ENCODE data around the gene PRKCZ. TPM values are rescaled to one million over a fixed set of nuclear protein-coding genes. Genes with fewer than 3 reads are reported as not detected.

Gene PRKCZ
- total RNA-seq, 1 donor from 2014 or later, result 37.6 TPM

DNA sequence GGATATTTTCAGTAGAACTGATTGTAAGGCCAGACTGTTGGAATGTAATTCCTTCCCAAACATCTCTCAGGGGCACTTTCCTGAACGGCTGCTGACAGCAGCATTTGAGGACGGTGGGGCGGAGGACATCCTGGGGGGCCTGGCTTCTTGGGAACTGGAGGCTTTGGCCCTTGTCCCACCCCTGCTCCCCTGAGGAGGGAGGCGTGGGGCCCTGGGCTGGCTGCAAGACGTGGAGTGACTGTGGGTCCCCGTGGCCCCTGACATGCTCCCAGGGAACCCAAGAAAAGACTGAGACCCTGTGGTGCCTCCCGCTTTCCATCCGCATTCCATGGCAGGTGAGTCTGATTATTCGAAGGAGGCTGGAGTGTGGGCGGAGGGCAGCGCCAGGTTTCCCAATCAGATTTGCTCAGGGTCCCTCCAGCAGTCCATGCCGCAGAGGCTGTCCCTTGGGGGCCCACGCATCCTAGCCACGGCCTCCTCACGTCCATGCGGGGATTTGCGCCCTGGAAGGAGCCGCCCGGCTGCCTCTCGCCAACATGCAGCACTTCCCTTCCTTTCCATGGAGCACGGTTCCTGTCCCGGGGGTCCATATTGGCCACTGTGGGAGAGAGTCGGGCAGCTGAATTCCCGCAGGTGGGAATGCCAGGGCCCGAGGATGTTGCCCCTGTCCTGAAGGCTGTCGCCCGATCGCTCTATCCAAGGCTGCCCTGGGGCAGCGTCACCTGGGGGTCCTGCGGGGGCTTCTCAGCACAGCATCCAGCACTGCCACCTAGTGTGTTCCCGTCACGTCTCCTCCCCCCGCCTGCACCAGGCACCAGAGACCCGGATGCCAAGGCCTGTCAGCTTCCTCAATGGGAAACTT lies 75.4 kb downstream of the PRKCZ start:
- no peak for DNase-seq (ENCODE audit: low read depth)
- Histone ChIP-seq H3K27me3 (ENCODE audit: control insufficient read depth, insufficient read depth, low read length) (no peaks in the 10 kb centered on the region), H3K36me3 (ENCODE audit: control insufficient read depth, insufficient read depth, low read length) (no peaks in the 10 kb centered on the region), H3K4me3 (ENCODE audit: low read depth, low read length) (no peak overlapping the region)
- TF ChIP-seq, protein P1, sequence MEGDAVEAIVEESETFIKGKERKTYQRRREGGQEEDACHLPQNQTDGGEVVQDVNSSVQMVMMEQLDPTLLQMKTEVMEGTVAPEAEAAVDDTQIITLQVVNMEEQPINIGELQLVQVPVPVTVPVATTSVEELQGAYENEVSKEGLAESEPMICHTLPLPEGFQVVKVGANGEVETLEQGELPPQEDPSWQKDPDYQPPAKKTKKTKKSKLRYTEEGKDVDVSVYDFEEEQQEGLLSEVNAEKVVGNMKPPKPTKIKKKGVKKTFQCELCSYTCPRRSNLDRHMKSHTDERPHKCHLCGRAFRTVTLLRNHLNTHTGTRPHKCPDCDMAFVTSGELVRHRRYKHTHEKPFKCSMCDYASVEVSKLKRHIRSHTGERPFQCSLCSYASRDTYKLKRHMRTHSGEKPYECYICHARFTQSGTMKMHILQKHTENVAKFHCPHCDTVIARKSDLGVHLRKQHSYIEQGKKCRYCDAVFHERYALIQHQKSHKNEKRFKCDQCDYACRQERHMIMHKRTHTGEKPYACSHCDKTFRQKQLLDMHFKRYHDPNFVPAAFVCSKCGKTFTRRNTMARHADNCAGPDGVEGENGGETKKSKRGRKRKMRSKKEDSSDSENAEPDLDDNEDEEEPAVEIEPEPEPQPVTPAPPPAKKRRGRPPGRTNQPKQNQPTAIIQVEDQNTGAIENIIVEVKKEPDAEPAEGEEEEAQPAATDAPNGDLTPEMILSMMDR (IDR thresholded peaks at IDR 0.05; ENCODE audit: insufficient read depth, low read length, poor library complexity, severe bottlenecking), result no peak

DNA sequence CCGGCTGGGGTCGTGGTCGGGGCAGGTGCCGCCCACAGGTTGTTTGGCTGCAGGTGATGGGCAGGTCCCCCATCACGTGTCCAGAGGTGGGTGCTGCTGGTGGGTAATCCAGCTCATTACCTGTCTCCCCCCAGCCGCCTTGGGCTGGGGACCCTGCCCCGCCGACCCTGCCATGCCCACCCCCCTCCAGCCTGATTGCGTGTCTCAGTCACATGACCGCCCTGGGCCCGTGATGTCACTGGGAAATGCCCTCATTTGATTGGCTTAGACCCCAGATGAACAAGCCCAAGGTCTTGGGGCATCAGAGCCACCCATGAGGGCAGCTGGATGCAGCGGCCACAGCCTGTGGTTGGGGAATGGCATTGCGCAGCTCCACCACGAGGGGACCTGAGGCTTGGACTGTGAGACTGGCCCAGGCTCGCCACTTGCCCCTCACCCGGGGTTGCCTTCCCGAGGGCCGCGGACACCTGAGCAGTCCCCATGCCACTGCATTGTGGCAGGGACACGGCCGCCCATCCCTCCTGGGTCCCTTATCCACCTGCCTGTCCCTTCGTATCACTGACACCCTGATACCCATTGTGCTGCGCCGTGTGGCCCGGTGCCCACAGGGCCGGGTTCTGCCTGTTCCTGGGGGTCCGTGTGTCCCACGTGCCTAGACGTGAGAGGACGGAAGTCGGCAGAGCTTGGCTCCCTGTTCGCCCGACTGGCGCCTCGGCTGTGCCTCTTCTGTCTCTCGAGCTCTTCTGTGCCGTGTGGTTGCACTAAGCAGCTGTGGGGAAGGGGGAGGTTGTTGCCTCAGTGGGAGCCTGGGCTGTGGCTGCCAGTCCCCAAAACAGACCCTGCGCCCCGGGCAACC lies 76.3 kb downstream of the PRKCZ start:
- H3K36me3 ChIP-seq (ENCODE audit: control insufficient read depth, insufficient read depth, low read length), result no peaks in the 10 kb centered on the region
- no peak overlapping the region for H3K4me3 ChIP-seq (ENCODE audit: low read depth, low read length)
- TF ChIP-seq, protein P1 (IDR thresholded peaks at IDR 0.05; ENCODE audit: insufficient read depth, low read length, poor library complexity, severe bottlenecking), result no peak
- no peaks in the 10 kb centered on the region for H3K27me3 ChIP-seq (ENCODE audit: control insufficient read depth, insufficient read depth, low read length)
- DNase-seq (ENCODE audit: low read depth), result no peak

DNA sequence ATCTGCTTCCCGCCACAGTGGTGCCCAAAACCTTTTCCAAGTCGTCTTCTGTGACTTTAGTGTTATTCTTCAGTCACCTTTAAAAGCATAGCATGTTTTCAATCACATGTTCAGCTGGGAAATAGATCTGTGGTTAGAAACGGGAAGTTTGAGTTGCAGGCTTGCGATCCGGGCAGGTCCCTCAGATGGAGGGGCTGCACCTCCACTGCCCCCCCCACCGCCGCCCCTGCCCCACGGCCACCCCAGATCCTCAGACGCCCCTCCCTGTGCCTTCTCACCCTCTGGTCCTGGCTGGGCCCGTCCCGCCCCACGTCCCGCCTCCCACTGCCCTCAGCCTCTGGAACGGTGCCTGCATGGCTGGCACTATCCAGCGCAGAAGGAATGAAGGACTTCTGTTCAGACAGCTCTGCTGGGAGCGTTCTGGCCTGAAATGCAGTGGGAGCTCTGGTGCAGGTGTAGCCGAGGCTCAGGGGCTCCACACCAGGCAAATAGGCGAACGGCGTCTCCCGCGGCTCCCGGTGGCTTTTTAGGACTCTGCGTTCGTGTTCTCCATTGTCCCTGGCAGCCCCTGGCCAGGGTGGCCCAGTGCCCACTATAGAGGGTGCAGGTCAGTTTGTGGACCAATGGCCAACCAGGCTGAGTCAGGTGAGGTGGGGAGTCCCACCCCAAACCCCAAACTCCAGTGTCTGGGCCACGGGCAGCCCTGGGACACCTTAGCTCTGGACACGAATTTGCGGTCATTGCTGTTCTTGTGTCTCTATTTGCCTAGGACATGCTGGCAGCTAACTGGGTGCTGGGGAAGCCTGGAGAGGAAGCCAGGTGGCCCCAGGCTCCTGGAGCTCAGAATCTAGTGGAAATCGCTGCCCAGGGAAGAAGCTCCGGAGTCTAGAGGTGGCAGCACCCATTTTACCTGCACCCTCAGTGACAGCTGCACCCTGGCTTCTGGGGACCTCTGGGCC lies 77.3 kb downstream of the PRKCZ start:
- Histone ChIP-seq H3K4me3 (ENCODE audit: low read depth, low read length) (no peak overlapping the region), H3K36me3 (ENCODE audit: control insufficient read depth, insufficient read depth, low read length) (no peaks in the 10 kb centered on the region), H3K27me3 (ENCODE audit: control insufficient read depth, insufficient read depth, low read length) (no peaks in the 10 kb centered on the region)
- DNase-seq (ENCODE audit: low read depth), result no peak
- TF ChIP-seq, protein P1 (IDR thresholded peaks at IDR 0.05; ENCODE audit: insufficient read depth, low read length, poor library complexity, severe bottlenecking), result no peak

DNA sequence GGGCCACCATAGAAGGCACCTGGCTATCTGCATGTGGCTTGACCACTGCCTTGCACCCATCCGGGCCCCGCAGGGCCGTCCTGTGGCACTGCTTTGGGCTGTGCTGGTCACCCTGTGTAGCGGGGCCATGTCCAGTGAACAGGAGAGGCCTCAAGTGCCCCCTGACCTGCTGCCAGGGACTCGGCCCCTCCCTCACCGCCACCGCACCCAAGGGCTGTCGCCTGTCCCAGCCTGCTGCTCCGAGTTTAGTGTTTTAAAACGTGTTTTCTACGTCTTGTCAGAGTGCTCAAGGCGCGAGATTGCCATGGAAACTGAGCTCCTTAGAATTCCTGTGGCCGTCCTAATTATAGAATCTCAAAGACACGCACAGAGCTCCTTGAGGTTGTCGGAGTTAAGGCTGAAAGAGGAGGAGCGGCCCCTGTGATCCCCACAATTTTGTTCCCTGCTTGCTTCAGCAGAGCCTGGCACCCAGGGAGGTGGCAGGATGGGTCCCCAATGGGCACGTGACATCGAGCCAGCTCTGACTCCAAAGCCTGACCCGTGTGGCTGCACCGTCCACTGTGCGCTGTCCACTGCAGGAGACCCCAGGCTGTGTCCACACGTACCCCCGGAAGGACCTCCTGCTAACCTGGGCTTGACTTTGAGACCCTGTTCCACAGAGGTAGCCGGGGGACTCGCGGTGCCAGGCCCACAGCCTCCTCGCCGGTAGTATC lies 78.1 kb downstream of the PRKCZ start:
- no peak for DNase-seq (ENCODE audit: low read depth)
- TF ChIP-seq, protein P1 (IDR thresholded peaks at IDR 0.05; ENCODE audit: insufficient read depth, low read length, poor library complexity, severe bottlenecking), result no peak
- H3K27me3 ChIP-seq (ENCODE audit: control insufficient read depth, insufficient read depth, low read length), result no peaks in the 10 kb centered on the region
- H3K4me3 ChIP-seq (ENCODE audit: low read depth, low read length), result no peak overlapping the region
- no peaks in the 10 kb centered on the region for H3K36me3 ChIP-seq (ENCODE audit: control insufficient read depth, insufficient read depth, low read length)
